ENCODE data around the gene TSPAN14. TPM values are rescaled to one million over a fixed set of nuclear protein-coding genes. Genes with fewer than 3 reads are reported as not detected.

The TSPAN14 gene
- total and polyA plus RNA-seq, 2 of the 8 experiments (the other 6 are each of a cell fraction or from before 2014, with no cell fraction given), result 47.4 to 57.8 TPM

DNA sequence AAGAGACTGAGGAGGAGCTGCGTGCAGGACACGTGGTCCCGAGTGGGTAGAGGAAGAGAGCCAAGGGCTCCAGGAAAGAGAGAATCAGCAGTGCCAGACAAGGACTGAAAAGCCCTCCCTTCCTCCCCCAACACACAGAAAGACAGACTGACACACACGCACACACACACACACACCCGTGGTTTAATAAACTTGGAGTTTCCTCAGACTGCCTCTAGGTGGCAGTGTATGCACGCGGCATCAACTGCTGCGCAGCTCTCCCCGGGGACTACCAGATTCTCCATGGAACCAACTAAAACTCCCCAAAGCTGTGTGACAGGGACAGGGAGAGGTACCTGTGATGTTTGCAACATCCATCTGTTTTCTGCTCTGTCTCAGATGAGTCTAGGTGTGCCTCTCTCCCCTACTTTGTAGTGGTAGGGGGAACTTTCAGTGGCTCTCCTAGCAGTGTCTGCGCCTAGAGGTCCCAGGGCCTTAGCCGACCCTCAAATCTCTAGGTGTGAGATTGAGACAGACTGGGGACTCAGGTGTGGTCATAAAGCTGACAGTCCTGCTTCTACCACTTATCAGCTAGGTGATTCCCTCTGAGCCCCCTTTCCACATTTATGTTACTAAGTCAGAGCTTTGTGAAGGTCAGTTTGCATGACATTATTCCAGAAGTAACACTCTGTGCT, 9.3 kb upstream of the TSPAN14 start (continued):
- peak; percentile 38; the same call in 1 of the 2 replicates for TF ChIP-seq CREB1 (IDR thresholded peaks at IDR 0.05)
- TF ChIP-seq RXRA (IDR thresholded peaks at IDR 0.05; ENCODE audit: insufficient read depth, low read depth, low read length), result no peak
- TF ChIP-seq TAF1 (IDR thresholded peaks at IDR 0.05; ENCODE audit: low read depth, low read length), result no peak
- no peak for TF ChIP-seq KDM4A (IDR thresholded peaks at IDR 0.05; ENCODE audit: low read depth, low read length, severe bottlenecking)
- no peak for TF ChIP-seq HDAC6 (IDR thresholded peaks at IDR 0.05; ENCODE audit: low read depth, low read length)
- no peak for TF ChIP-seq HDAC2 (IDR thresholded peaks at IDR 0.05; ENCODE audit: borderline replicate concordance in 1 of 2, low read depth in 2 of 2, low read length in 2 of 2)
